GM12892 (cell line): ENCODE data around the gene DYNC2LI1.

Experiments used
- POLR2A ChIP-seq: IDR thresholded peaks from 2 replicates; pipeline ENCODE4 v1.6.1; 2011; ENCODE audit warnings: low read depth, low read length, control low read depth
- POLR2AphosphoS5 ChIP-seq: IDR thresholded peaks from 2 replicates; pipeline ENCODE4 v1.6.1; 2011; ENCODE audit warnings: low read depth, low read length, control low read depth

DNA sequence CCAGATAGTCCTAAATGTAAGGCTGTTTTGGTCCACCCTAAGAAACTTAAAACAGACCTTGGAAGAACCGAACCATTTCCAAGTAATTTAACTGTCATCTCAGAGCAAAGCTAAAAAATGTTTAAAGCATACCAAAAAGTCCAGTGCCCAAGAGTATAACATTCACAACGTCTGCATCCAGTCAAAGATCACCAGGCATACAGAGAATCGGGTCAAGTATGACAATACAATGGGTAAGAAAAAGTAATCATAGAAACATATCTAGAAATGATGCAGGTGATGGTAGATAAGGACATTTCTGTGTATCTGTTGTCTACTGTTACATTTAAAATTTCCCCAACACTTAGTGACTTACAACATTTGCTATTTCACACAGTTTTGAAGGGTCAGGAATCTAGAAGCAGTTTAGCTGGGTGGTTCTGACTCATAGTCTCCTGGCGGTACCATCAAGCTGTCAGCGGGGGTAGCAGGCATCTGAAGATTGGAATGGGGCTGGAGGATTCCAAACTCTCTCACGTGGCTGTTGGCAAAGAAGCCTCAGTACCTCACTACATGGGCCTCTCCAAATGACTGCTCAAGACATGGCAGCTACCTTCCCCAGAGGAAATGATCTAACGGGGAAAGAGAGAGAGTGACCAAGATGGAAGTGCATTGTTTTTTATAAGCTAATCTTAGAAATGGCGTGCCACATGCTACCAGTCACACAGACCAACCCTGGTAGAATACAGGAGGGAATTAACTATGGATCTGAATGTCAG lies 36.6 kb upstream of the DYNC2LI1 start:
- TF ChIP-seq POLR2A (no peak), POLR2AphosphoS5 (no peak)
